Measurements from ENCODE around the gene ATP10D.
"Not testable (repeated sequence)": the region's sequence is repeated elsewhere in the genome, so short reads cannot be mapped to it uniquely, and the experiment has no call there.

The ATP10D gene

DNA sequence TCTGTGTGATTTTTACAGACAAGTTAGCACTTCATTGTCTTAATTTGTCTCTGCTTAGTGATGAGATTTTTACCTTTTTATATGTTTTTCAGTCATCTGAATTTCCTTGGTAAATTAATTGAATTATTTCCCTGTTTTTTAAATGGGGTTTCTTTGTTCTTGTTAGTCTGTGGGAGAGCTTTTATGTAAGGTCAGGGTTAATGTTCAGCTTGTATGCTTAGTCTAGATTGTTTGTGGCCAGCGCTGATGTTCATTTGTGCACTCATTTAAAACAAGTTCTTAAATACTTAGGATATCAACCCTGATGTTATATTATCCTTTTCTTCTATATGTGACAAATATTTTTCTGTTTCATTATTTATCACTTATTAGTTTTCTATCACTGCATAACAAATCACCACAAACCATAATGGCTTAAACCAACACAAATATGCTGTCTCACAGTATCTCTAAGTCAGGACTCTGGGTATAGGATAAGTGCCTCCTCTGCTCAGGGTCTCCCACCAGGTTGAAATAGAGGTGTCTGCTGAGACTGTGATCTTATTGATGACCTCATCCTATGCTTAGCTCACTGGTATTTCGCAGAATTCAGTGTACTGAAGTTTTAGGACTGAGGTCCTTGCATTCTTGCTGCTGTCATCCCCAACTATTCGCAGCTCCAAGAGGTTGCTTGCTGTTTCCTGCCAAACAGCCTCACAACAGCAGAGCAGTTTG lies 53.2 kb downstream of the ATP10D start:
- no peak for DNase-seq

DNA sequence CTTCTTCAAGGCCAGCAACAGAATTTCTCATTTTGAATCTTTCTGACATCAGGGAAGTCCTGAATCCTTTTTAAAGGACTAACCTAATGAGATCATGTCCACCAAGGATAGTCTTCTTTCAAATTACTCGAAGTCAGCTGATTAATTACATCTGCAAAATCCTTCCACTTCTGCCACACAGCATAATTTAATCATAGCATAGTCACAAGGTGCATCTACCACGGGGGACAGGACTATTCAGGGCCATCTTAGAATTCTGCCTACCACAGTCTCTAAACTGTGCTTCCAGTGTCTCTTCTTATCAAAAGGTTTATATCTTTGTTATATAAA lies 53.7 kb downstream of the ATP10D start:
- no peak for DNase-seq

DNA sequence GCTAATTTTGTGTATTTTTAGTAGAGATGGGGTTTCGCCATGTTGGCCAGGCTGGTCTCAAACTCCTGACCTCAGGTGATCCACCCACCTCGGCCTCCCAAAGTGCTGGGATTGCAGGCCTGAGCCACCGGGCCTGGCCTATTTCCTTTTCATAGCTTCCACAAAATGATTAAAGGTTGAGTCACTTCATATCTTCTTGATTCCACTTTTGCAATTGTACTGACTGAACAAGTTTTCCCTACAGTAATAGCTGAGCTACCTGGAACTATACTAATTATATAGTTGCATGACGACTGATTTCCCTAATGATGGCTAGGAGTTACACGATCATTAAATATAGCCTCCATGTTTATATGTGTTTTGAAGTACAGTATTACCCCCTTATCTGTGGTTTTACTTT lies 57.6 kb downstream of the ATP10D start:
- not testable (repeated sequence) for DNase-seq

DNA sequence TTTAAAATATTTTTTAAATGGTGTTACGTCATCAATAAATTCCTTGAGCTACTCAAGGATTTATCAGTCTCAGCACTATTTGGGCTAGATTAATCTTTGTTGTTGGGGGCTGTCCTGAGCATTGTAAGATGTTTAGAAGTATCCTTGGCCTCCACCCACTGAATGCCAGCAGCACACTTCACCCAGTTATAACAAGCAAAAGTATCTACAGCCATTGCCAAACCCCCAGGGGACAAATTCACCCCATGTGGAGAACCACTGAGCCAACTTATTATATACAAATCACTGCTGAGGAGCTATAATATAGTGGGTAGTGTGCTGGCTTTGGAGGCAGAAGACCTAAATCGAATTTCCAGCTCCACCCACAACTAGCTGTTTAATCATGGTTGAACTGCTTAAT lies 58.3 kb downstream of the ATP10D start:
- DNase-seq: no peak

DNA sequence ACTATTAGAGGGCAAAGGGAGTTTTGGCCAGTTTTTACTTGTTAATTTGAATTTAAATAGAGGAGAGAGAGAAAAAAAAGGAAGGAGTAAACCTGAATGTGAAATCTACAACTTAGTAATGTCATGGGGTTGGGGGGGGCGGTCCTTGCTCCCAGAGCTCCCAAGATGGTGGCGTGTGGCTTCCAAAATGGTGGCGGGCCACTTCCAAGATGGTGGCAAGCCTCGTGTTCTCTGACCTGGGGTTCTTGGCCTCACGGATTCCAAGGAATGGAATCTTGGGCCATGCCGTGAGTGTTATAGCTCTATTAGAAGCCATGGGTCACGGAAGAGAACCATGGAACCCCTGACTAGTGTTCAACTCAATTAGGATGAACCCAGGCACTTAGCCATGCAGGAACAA lies 65.3 kb downstream of the ATP10D start:
- DNase-seq: not testable (repeated sequence)

DNA sequence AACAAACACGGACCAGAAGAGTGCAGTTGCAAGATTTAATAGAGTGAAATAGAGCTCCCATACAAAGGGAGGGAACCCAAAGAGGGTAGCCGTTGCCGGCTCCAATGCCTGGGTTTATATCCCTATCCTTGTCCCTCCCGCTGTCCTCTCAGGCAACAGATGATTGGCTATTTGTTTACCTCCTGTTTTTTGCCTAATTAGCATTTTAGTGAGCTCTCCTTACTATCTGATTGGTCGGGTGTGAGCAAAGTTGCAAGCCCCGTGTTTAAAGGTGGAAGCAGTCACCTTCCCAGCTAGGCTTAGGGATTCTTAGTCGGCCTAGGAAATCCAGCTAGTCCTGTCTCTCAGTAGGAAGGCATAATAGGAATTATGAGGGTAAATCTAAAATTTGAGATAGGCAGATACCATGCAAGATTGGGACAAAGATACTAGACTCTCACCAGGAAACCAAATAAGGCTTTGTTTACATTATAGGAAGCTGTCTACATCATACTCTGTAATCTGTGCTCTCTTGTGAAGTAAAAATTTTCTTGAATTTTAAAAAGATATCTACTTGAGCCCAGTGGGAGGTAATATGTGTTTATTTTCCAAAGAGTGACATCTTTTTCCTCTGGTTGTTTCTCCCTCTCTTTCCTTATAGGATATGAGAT lies 65.9 kb downstream of the ATP10D start:
- no peak for DNase-seq

DNA sequence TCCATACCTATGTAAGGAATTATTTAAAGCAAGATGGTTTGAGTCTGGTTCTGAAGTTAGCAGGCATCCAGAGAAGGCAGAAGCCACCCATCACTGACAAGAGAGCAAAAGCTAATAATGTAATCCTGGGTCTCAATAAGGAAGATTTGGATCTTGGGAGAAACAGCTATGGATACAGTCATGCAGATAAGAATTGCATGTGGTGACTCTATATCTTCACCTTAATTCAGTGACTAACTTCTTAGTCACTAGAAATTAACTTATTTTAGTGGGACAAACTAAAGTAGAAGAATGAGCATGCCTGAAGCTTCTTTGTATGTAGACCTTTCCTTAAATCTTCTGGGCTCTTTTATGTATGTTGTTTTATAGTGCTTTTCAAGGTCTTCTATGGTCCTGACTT lies 66.6 kb downstream of the ATP10D start:
- DNase-seq: no peak

DNA sequence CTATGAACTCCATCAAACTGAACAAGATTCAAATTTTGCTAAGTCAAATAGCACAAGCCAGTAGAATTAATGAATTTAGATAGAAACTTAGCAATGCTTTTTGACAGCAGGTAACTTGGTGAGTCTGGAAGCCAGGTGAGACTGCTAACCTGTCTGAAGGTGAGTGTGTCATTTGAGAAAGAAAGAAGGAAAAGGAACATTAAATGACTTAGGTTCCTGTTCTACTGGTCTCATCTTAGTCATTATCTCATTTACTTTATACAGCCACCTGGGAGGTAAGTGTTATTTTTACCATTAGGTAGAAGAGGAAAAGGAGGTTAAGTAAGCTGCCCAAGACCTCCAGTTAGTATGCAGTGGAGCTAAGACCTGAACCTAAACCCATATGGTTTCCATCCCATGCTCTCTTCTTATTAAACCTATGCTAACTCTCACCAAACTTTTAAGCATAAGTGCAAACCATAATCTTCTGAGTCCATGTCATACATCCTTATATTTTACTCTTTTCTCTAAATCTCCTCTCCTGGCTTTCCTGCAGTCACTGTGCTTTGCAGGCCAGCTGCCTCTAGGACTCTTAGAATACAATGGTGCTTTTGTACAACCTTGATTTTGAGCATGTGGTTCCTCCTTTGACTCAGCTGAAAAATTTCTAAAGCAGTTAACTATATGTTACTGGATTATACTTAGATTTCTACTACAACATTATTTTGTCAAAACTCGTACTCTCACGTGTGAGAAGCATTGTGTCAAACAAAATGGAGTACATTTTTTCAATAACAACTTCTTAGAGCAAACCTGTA lies 68.5 kb downstream of the ATP10D start:
- no peak for DNase-seq

DNA sequence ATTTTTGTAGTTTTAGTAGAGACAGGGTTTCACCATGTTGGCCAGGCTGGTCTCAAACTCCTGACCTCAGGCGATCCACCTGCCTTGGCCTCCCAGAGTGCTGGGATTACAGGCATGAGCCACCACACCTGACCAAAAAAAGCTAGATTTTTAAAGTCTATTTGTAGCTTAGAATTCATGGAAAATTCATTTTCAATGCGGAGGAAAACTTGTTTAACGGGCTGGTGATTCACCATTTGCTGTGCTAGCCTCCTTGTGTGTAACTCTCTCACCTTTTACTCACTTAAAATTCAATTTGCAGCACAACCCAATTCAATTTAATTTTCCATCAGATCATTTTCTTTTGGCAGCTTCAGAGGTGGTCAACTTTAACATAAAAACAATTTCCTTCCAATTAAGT lies 70.8 kb downstream of the ATP10D start:
- not testable (repeated sequence) for DNase-seq

DNA sequence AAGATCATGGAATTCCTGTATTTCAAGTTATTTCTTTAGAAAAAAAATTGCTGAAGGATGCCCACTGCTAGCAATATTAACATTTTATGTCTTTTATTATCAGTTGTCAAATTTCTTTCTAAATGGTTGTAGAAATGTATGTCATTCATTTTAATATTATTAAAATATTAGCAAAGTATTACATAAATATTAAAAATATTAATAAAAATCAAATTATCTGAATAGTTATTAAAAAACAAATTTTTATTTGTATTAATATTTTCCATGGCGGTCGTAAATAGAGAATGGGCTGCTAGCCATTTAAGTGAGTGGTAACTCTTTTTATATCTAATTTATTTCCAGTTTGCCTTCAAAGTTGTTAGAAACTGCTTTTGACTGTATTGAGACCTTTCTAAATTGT lies 72.2 kb downstream of the ATP10D start:
- no peak for DNase-seq

DNA sequence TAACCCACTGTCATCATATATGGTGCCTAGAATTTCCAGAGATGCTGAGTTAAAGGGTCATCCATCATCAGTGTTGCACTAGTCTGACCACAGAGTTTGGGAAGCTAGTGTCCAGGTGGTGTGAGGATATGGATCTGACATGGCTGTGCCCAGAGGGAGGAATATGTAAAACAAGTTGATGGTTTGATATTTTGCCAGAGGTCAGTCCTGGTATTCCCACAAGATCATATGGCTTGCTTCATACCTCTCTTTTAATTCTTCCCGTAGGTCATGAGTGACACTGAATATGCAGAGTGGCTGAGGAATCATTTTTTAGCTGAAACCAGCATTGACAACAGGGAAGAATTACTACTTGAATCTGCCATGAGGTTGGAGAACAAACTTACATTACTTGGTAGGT lies 75.6 kb downstream of the ATP10D start:
- DNase-seq: no peak

DNA sequence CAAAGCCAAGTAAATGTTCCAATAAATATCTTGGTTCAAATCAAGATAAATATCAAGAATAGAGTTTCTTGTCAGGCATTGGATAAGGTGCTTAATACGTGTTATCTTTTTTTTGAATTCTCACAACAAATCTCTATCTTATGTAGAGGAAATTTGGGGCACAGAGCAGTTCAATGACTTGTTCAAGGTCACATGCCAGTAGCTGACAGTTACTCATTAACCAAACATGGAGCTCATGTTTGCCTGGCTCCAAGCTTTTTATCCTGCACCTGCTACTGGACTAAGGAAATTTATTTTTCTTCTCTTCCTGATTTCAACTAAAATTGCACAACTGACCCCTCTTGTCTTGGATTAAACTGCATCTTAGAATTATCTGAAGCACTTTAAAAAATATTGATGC lies 76.3 kb downstream of the ATP10D start:
- no peak for DNase-seq

DNA sequence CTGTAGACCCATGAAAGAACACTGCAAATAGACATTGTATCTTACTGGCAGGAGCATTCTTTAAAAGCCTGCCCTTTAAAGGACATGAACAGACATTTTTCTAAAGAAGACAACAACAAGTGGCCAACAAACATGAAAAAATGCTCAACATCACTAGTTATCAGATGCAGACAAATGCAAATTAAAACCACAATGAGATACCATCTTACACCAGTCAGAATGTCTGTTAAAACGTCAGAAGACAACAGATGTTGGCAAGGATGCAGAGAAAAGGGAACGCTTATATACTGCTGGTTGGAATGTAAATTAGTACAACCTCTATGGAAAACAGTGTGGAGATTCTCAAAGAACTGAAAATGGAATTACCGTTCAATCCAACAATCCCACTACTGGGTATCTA lies 77.2 kb downstream of the ATP10D start:
- no peak for DNase-seq

DNA sequence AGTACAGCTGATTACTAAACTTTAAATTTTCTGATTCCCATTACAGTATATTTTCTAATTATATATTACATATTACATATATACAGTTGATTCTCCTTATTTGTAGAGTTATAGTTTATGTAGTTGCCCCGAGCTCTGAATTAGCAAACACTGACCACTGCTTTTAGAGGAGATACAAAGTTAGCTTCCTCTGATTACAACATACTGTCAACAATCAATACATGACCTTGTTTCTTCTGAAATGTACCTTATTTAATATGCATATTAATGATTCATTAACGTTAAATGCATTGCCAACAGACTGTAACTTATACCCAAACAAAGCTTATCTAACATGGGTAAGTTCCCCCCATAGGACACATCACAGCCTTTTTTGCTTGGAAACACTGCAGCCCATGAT lies 81.5 kb downstream of the ATP10D start:
- no peak for DNase-seq

DNA sequence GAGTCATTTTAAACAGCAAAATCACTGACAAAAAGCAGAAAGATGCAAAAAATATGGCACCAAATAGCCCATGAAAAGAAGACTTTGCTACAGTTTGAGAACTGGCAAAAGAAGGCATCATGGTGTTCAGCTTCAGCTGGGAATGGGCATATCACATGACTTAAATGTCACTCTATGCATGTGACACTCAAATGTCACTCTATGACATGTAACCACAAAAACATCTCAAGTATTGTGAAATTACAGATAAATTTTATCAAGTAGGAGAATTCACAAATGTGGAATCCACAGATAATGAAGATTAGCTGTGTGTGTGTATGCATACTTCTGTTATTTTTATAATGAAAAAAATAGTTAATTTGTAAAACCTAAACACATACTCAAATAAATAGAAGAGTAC lies 81.9 kb downstream of the ATP10D start:
- DNase-seq: no peak

DNA sequence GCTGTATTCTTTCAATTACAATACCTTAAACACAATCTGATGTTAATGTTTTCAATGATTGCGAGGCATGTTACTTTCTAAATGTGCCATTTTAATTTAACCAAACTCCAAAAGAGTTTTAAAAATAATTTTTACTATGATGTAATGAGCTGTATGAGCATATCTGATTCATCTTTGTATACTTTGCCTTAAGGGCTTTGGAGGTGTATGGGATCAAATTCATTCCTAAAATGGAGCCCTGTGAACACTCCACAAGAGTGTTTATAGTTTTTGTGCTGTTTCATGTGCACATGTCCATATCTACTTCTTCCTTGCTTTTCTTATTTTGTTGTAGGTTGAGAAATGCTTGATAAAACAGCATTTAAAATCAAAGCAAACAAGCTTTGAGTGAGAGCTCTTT lies 82.4 kb downstream of the ATP10D start:
- no peak for DNase-seq

DNA sequence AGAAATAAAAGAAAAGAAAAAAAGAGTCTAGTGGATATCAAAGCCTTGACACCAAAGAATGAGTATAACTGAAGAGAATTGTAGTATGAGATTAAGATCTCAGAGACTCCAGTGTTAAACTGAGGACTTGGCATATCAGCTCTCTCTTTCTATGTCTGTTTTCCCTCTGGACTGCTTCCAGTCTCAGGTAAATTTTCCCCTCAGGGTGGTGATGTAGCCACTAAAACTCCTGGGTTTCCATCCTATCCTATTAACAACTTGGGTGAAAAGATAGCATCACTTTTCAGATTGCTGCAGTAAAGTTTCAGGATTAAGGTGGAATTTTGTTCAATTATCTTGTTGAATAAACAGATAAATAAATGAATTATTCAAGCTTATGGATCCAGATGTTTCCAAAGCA lies 85.7 kb downstream of the ATP10D start:
- DNase-seq: no peak

DNA sequence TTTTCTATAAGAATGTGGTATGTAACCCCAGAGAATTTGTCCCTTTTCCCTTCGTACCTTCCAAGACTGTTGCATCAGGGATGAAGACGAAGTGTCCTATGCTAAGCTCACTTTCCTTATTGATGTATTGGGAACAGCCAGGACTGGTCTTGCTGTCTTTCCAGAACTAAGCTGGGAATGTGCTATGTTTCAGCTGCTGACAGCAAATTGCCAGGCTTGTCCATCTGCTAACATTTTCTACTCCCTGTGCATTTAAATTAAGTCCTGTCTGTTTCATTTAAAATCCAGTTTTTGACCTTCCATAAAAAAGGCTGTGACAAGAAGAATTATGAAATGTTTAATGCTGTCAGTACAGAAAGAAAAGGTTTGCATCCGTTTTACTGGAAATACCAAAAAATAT lies 87.9 kb downstream of the ATP10D start:
- no peak for DNase-seq

DNA sequence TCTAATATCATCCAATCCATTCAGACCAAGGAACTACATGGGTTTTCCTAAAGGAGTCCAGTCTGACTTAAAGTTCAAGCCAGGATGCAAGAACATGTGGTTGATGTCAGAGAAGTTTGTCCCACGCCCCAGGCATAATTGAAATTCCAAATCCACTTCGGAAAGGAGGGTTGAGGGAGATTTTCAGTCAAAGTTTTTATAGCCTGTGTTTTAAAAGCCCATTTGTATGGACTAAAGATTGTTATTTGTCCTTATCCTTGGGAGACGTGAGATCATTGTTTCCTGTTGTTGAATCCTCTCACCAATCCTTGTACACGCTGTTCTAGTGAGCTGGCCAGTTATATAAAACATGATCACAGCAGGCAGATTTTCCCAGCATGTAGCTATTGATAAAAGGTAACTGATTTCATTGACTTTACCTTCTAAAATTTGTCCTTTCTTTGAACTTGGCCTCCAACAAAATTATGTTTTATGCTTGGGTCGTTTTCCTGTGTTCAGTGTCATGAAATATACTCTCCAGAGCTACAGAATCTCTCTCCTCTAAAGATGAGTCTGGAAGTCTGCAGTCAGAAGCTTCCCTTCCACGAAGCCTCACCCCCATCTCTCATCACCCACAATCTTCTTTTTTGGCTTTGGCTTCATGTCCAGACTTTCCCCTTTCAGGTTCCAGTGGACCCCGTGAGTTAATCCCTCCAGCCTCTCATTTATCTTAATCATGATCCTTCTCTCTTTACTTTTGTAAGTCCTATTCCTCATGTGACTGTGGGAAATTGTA lies 92.9 kb downstream of the ATP10D start:
- no peak for DNase-seq

DNA sequence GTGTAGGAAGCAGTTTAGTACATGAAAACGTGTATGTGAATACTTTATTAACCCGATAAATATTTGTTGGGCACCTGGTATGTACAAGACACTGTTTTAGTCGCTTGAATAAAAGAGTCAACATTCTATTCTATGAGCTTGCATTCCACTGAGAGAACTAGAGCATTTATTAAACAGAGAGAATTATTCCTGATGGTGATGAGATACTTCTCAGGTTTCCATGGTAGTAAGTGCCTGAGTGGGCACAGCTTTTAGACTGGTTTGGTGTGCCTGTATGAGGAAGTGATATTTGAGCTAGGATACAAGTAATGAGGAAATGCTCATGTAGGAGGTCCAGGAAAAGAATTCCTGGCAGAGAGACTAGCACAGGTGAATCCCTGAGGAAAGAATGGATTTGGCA lies 94.2 kb downstream of the ATP10D start:
- DNase-seq: no peak

DNA sequence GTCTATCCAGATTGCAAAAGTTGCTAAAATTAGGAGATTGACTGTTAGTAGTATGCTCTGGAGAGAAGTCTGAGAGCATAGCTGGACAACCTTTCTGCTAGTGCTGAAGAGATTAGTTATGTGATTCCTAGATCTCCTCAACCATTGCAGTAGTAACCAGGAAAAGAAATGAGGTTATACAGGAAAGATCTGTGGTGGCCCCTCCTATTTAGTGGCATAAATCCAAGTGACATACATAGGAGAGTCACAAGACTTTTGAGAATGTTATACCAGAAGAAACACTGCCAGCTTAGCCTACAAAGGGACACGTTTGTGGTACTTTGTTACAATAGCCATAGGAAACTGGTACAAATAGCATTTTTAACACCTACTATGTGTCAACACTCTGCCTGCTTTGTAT lies 105.2 kb downstream of the ATP10D start:
- DNase-seq: no peak

DNA sequence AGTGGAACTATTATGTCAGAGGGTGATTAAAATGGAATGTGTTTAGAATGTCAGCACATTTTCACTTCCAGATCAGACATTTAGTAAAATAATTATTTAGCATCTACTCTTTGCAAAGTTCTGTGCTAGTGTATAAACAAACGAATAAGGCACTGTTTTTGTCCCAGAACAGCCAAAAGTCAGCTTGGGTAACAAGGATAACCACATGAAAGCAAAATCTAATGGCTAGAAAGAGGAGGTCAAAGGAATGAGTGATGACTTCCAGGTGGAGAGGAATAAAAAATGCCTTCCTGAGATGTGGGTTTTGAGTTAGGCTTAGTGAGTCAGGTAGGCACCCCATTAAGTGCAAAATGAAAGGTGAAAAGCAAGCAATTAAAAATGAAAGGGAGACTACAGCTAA lies 112.6 kb downstream of the ATP10D start:
- no peak for DNase-seq

DNA sequence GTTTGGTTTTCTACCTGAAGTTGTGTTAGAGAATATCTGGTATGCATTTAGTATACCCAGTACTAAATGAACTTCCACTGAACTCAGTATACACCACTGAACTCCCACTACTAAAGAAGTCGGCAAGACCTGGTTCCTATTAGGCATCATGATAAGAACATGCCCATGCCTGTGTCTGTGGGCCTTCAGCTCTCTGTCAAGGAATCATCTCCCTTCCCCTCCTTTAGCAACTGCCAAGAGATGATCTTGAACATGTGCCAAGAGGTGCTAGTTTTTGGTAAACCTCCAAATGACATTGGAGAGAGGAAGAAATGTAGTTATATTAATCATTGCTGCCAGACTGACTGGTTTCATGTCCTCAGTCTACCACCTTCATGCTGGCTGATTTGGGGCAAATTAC lies 113.2 kb downstream of the ATP10D start:
- no peak for DNase-seq

DNA sequence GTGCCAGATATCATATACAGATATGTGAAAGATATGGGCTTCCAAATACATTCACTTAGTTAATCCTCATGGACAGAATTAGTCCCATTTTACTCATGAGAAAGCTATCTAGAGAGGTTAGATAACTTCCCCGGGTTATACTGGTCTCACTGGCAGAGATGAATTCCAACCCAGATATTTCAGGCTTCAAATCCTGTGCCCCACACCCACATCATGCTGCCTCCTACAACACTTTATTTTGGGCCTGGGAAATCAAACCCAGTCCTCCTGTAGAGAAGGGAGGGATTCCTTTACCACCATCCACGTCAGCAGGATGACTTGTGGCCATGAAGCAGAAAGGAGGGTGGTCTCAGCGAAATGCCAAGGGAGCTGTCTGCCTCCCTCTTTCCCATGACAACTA lies 113.8 kb downstream of the ATP10D start:
- no peak for DNase-seq
